ENCODE measurements around the gene AQP2.

DNA sequence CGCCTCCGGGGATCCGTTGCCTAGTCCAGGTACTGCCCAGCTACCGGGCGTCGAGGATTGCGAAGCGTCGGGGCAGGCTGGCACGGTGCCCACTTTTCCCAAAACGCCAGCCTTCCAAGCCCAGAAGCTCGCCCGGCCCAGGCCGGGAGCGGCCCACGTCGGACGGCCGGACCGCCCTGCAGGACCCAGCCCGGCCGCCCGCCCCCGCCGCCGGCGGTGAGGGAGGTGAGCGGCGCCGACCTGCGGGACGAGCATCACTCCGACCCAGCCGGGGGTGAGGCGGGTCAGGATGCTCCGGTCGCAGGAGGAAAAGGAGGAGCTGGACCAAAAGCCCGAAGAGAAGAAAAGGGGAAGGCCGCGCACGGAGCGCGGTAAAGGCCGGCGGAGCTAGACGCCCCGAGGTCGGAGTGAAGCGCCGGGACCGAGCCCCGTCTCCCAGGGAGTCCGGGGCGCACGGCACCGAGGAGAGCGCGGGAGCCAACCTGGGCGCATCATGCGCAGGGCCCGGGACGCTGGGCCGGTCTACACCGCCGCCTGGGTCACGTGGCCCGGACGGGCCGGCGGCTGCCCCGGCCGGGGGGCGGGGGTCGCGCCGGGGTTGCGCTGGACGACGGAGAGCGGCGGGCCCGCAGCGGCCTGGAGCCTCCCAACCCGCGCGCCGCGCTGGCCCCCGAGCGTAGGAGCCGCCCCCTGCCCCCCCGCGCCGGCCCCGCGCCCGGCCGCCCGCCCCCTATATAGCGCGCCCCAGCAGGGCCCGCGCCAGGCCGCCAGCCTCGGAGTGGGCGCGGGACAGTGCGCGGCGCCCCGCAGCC, 10.8 kb downstream of the AQP2 start, which contains the start of gene AQP5:
- TF ChIP-seq, protein P1, sequence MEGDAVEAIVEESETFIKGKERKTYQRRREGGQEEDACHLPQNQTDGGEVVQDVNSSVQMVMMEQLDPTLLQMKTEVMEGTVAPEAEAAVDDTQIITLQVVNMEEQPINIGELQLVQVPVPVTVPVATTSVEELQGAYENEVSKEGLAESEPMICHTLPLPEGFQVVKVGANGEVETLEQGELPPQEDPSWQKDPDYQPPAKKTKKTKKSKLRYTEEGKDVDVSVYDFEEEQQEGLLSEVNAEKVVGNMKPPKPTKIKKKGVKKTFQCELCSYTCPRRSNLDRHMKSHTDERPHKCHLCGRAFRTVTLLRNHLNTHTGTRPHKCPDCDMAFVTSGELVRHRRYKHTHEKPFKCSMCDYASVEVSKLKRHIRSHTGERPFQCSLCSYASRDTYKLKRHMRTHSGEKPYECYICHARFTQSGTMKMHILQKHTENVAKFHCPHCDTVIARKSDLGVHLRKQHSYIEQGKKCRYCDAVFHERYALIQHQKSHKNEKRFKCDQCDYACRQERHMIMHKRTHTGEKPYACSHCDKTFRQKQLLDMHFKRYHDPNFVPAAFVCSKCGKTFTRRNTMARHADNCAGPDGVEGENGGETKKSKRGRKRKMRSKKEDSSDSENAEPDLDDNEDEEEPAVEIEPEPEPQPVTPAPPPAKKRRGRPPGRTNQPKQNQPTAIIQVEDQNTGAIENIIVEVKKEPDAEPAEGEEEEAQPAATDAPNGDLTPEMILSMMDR (IDR thresholded peaks at IDR 0.05; ENCODE audit: low read depth, low read length, missing input control) = no peak
- no peak for TF ChIP-seq RAD21 (IDR thresholded peaks at IDR 0.05)
- TF ChIP-seq YY1 (IDR thresholded peaks at IDR 0.05) = no peak
- no peak for TF ChIP-seq SP1 (IDR thresholded peaks at IDR 0.05)

Data from liver (tissue), 3 donors.